ENCODE measurements around the gene PPM1B. TPM values are rescaled to one million over a fixed set of nuclear protein-coding genes. Genes with fewer than 3 reads are reported as not detected.

PPM1B gene
- total and polyA plus RNA-seq, 2 donors (not counting 1 experiment from before 2014, with no cell fraction given), result 15.3 to 81.4 TPM

- Histone ChIP-seq H3K27me3 (replicated peaks in 1 of 4; ENCODE audit: control extremely low read depth in 1 of 4, control insufficient read depth in 3 of 4, insufficient read depth in 4 of 4, low read length in 3 of 4) (no peaks in the 10 kb centered on the region), H2AFZ (ENCODE audit: insufficient read depth, low read depth, low read length, poor library complexity, severe bottlenecking) (no peak overlapping the region), H3K4me1 (ENCODE audit: control insufficient read depth in 2 of 2, insufficient read depth in 2 of 2, low read length in 2 of 2) (no peaks in the 10 kb centered on the region), H3K36me3 (replicated peaks in 1 of 2; ENCODE audit: control extremely low read depth in 1 of 2, control insufficient read depth in 1 of 2, extremely low read depth in 1 of 2, insufficient read depth in 2 of 2, low read length in 1 of 2) (no peaks in the 10 kb centered on the region), H3K9ac (ENCODE audit: low read length) (no peak overlapping the region), H3K9me3 (ENCODE audit: control extremely low read depth in 1 of 3, control insufficient read depth in 2 of 3, insufficient read depth in 1 of 3, low read length in 2 of 3) (peaks cover 0 to 8% (median 0%) of the 10 kb centered on the region in 3 donors), H3K4me3 (ENCODE audit: control extremely low read depth in 1 of 5, extremely low read depth in 1 of 5, insufficient read depth in 1 of 5, low read depth in 2 of 5, low read length in 4 of 5) (no peak overlapping the region), H4K20me1 (ENCODE audit: control insufficient read depth, insufficient read depth, low read length, poor library complexity, severe bottlenecking) (no peaks in the 10 kb centered on the region), H3K4me2 (replicated peaks; ENCODE audit: low read depth, low read length, poor library complexity, severe bottlenecking) (no peak overlapping the region), H3K79me2 (ENCODE audit: control insufficient read depth, insufficient read depth, low read length) (no peaks in the 10 kb centered on the region), H3K27ac (ENCODE audit: low read length in 2 of 2) (no peak overlapping the region)
- intact Hi-C loops (cut with micrococcal nuclease), result no loop called here
- no peak for TF ChIP-seq CTCF (IDR thresholded peaks at IDR 0.05)
- TF ChIP-seq EZH2 (IDR thresholded peaks at IDR 0.05; ENCODE audit: borderline replicate concordance, insufficient read depth, low read depth, low read length, poor library complexity, severe bottlenecking), result no peak
- H3K9me3 Mint-ChIP-seq (ENCODE audit: insufficient read depth), result peaks cover 10% of the 10 kb centered on the region
- DNase-seq (no peak), ATAC-seq (ENCODE audit: low read depth) (no peak)
- ChIA-PET POLR2A (no interaction called here), CTCF (no interaction called here)
- no CpG with 5 or more reads among the region's 2 CpGs for WGBS (ENCODE audit: insufficient coverage)
- H3K27me3 Mint-ChIP-seq, result peaks cover 14% of the 10 kb centered on the region
- no peak overlapping the region for H3K4me3 Mint-ChIP-seq
- H3K27ac Mint-ChIP-seq, result no peak overlapping the region
- H3K4me1 Mint-ChIP-seq, result no peaks in the 10 kb centered on the region
Observed at GRCh38 chr2:44135771-44136170, 32.9 kb upstream of the PPM1B start.

- intact Hi-C loops (cut with micrococcal nuclease), result no loop called here
- H3K27ac Mint-ChIP-seq, result no peak overlapping the region
- ChIA-PET CTCF (no interaction called here), POLR2A (no interaction called here)
- 100% methylated on average over 1 of the region's 3 CpGs for WGBS (ENCODE audit: insufficient coverage)
- H3K4me2 ChIP-seq (replicated peaks; ENCODE audit: low read depth, low read length, poor library complexity, severe bottlenecking), result no peak overlapping the region
- ATAC-seq (ENCODE audit: low read depth) (no peak), DNase-seq (no peak)
- H3K4me3 Mint-ChIP-seq, result no peak overlapping the region
- no peak overlapping the region for H3K27ac ChIP-seq (ENCODE audit: low read length in 2 of 2)
- H3K9me3 ChIP-seq (ENCODE audit: control extremely low read depth in 1 of 3, control insufficient read depth in 2 of 3, insufficient read depth in 1 of 3, low read length in 2 of 3), result peaks cover 0 to 8% (median 0%) of the 10 kb centered on the region in 3 donors
- TF ChIP-seq CTCF (IDR thresholded peaks at IDR 0.05) (no peak), EZH2 (IDR thresholded peaks at IDR 0.05; ENCODE audit: borderline replicate concordance, insufficient read depth, low read depth, low read length, poor library complexity, severe bottlenecking) (no peak)
- peaks cover 7% of the 10 kb centered on the region for H3K9me3 Mint-ChIP-seq (ENCODE audit: insufficient read depth)
- H3K27me3 ChIP-seq (replicated peaks in 1 of 4; ENCODE audit: control extremely low read depth in 1 of 4, control insufficient read depth in 3 of 4, insufficient read depth in 4 of 4, low read length in 3 of 4), result no peaks in the 10 kb centered on the region
- no peaks in the 10 kb centered on the region for H4K20me1 ChIP-seq (ENCODE audit: control insufficient read depth, insufficient read depth, low read length, poor library complexity, severe bottlenecking)
- no peaks in the 10 kb centered on the region for H3K4me1 ChIP-seq (ENCODE audit: control insufficient read depth in 2 of 2, insufficient read depth in 2 of 2, low read length in 2 of 2)
- no peaks in the 10 kb centered on the region for H3K79me2 ChIP-seq (ENCODE audit: control insufficient read depth, insufficient read depth, low read length)
- no peak overlapping the region for H3K4me3 ChIP-seq (ENCODE audit: control extremely low read depth in 1 of 5, extremely low read depth in 1 of 5, insufficient read depth in 1 of 5, low read depth in 2 of 5, low read length in 4 of 5)
- H3K36me3 ChIP-seq (replicated peaks in 1 of 2; ENCODE audit: control extremely low read depth in 1 of 2, control insufficient read depth in 1 of 2, extremely low read depth in 1 of 2, insufficient read depth in 2 of 2, low read length in 1 of 2), result no peaks in the 10 kb centered on the region
- H3K4me1 Mint-ChIP-seq, result no peaks in the 10 kb centered on the region
- H2AFZ ChIP-seq (ENCODE audit: insufficient read depth, low read depth, low read length, poor library complexity, severe bottlenecking), result no peak overlapping the region
- H3K27me3 Mint-ChIP-seq, result peaks cover 14% of the 10 kb centered on the region
- H3K9ac ChIP-seq (ENCODE audit: low read length), result no peak overlapping the region
Observed at GRCh38 chr2:44136252-44136651, 32.4 kb upstream of the PPM1B start.
